Astrocyte (in vitro differentiated cells and primary cell): ENCODE results near the gene DAO.

ENCODE experiments used
- EZH2 ChIP-seq: IDR thresholded peaks from 2 replicates; pipeline ENCODE4 v1.6.1; 2012; ENCODE audit warnings: mild to moderate bottlenecking, low read length, inconsistent platforms; ENCODE audit not compliant: insufficient read depth
- TF ChIP-seq, protein P1 (sequence below): IDR thresholded peaks from 2 replicates; pipeline ENCODE4 v1.5.1; 2011; ENCODE audit warnings: low read depth, mild to moderate bottlenecking, inconsistent platforms, low read length, moderate library complexity; ENCODE audit not compliant: insufficient read depth

DNA sequence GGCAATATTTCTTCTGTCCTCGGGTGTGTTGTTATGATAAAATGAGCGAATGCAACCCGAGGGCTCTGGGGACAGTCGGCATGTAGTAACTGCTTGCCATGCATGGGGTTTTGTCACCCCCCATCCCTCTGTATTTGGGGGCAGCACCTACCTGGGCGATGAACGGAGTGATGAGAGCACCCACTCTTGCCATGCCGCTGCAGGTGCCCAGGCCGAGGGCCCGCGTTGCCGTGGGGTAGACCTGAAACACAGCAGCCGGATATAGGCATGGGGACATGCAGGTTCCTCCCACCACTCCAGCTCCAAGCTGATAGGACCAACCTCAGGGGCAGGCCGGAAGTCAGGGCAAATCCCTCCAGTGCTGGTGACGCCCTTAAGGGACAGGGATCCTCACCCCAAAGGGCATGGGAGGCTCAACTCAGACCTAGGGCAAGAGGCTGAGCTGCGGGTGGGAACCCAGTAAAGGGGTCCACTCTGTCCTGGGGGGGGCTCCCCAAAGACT is 35.8 kb downstream of the DAO start:
- TF ChIP-seq, protein P1, sequence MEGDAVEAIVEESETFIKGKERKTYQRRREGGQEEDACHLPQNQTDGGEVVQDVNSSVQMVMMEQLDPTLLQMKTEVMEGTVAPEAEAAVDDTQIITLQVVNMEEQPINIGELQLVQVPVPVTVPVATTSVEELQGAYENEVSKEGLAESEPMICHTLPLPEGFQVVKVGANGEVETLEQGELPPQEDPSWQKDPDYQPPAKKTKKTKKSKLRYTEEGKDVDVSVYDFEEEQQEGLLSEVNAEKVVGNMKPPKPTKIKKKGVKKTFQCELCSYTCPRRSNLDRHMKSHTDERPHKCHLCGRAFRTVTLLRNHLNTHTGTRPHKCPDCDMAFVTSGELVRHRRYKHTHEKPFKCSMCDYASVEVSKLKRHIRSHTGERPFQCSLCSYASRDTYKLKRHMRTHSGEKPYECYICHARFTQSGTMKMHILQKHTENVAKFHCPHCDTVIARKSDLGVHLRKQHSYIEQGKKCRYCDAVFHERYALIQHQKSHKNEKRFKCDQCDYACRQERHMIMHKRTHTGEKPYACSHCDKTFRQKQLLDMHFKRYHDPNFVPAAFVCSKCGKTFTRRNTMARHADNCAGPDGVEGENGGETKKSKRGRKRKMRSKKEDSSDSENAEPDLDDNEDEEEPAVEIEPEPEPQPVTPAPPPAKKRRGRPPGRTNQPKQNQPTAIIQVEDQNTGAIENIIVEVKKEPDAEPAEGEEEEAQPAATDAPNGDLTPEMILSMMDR: no peak
- no peak for TF ChIP-seq EZH2
